A673 (cell line): ENCODE data around the gene DLG2. TPM values are rescaled to one million over a fixed set of nuclear protein-coding genes. Genes with fewer than 3 reads are reported as not detected.

Experiments used
- BruUV-seq: library from RNA; stranded (reverse); fragments of 400-500 nt; replicated peaks from 2 replicates; lab custom pipeline; 2021; lab: Mats Ljungman, UMichigan
- CTCF ChIA-PET: fragments of 300-600 bp; sonication (Branson Sonifier 250); formaldehyde crosslinking; loops from one replicate; lab custom pipeline; 2022; ENCODE audit warnings: antibody characterized with exemption; lab: Charles Lee
- POLR2A ChIA-PET: fragments of 300-600 bp; sonication (Branson Sonifier 250); formaldehyde crosslinking; loops from one replicate; lab custom pipeline; 2022; ENCODE audit warnings: antibody characterized with exemption; ENCODE audit not compliant: low non-redundant PET; lab: Charles Lee
- DNase-seq: peaks from one replicate; pipeline ENCODE4 v3.0.0-alpha.2; 2015; ENCODE audit warnings: low spot score
- H3K27ac ChIP-seq: fragments of 200-600 bp; sonication (generic); 2 replicates; pipeline ENCODE4 v1.5.1; 2016; ENCODE audit warnings: mixed run types, low read depth, mild to moderate bottlenecking, mixed read lengths, antibody characterized with exemption, low read length; ENCODE audit not compliant: poor library complexity, severe bottlenecking
- H3K27me3 ChIP-seq: fragments of 200-600 bp; sonication (generic); replicated peaks from 2 replicates; pipeline ENCODE4 v1.6.1; 2017; ENCODE audit warnings: mixed run types, low read depth, mild to moderate bottlenecking, mixed read lengths, antibody characterized with exemption, low read length; ENCODE audit not compliant: insufficient read depth, poor library complexity
- H3K36me3 ChIP-seq: fragments of 200-600 bp; sonication (generic); 2 replicates; pipeline ENCODE4 v1.6.1; 2016; ENCODE audit warnings: mixed run types, mild to moderate bottlenecking, mixed read lengths, antibody characterized with exemption, low read length; ENCODE audit not compliant: insufficient read depth, poor library complexity, severe bottlenecking
- H3K4me1 ChIP-seq: fragments of 200-600 bp; sonication (generic); 2 replicates; pipeline ENCODE4 v1.6.1; 2017; ENCODE audit warnings: mixed run types, mild to moderate bottlenecking, mixed read lengths, antibody characterized with exemption, low read length; ENCODE audit not compliant: insufficient read depth, poor library complexity, severe bottlenecking
- H3K4me3 ChIP-seq: fragments of 200-600 bp; sonication (generic); 2 replicates; pipeline ENCODE4 v1.5.1; 2016; ENCODE audit warnings: low read depth, mixed run types, mild to moderate bottlenecking, mixed read lengths, low read length; ENCODE audit not compliant: poor library complexity, severe bottlenecking
- H3K9me3 ChIP-seq: fragments of 200-600 bp; sonication (generic); 2 replicates; pipeline ENCODE4 v1.6.1; 2016; ENCODE audit warnings: mixed run types, low read depth, mild to moderate bottlenecking, mixed read lengths, antibody characterized with exemption, low read length; ENCODE audit not compliant: poor library complexity, severe bottlenecking
- EZH2 ChIP-seq: fragments of 200-600 bp; sonication (generic); IDR thresholded peaks from 2 replicates; pipeline ENCODE4 v1.6.1; 2017; ENCODE audit warnings: borderline replicate concordance, low read depth, mild to moderate bottlenecking, mixed read lengths, antibody characterized with exemption, low read length; ENCODE audit not compliant: poor library complexity, severe bottlenecking
- intact Hi-C: fragments of 100-400 bp; cut with micrococcal nuclease; formaldehyde crosslinking; loops from one replicate; pipeline ENCODE4 v1.10.0; 2022; ENCODE audit not compliant: unreplicated experiment
- total RNA-seq: library from RNA; stranded (reverse); gene quantifications from 2 replicates; pipeline ENCODE4 v1.2.3, GENCODE V29; 2021
- TF ChIP-seq, protein P1 (sequence below): fragments of 300-800, 200-600 bp; sonication (generic); conservative IDR thresholded peaks from 2 replicates; pipeline ENCODE4 v1.5.1; 2017; ENCODE audit warnings: low read depth, mild to moderate bottlenecking, antibody characterized with exemption, low read length, moderate library complexity, mixed read lengths

DLG2 gene
- total RNA-seq, 1 experiment from 2014 or later: 277 TPM

DNA sequence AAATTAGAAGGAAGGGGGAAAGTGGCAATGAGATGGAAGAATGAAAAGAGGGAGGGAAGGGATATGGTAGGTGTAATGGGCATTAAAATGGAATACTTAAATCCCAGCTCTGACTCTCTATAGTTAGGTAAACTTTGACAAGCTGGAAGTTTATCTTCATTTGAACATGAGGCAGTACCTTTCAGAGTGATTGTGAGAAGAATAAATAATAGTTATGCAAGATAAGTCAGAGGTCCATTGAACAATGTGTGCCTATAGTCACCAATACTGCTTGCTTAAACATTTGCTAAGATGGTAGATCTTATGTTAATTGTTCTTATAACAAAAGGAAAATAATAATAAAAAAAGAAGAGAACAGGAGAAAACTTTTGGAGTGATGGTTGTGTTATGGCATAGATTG, 1795.2 kb downstream of the DLG2 start:
- CTCF ChIA-PET: no interaction called here
- TF ChIP-seq, protein P1, sequence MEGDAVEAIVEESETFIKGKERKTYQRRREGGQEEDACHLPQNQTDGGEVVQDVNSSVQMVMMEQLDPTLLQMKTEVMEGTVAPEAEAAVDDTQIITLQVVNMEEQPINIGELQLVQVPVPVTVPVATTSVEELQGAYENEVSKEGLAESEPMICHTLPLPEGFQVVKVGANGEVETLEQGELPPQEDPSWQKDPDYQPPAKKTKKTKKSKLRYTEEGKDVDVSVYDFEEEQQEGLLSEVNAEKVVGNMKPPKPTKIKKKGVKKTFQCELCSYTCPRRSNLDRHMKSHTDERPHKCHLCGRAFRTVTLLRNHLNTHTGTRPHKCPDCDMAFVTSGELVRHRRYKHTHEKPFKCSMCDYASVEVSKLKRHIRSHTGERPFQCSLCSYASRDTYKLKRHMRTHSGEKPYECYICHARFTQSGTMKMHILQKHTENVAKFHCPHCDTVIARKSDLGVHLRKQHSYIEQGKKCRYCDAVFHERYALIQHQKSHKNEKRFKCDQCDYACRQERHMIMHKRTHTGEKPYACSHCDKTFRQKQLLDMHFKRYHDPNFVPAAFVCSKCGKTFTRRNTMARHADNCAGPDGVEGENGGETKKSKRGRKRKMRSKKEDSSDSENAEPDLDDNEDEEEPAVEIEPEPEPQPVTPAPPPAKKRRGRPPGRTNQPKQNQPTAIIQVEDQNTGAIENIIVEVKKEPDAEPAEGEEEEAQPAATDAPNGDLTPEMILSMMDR: no peak
- TF ChIP-seq EZH2: no peak

DNA sequence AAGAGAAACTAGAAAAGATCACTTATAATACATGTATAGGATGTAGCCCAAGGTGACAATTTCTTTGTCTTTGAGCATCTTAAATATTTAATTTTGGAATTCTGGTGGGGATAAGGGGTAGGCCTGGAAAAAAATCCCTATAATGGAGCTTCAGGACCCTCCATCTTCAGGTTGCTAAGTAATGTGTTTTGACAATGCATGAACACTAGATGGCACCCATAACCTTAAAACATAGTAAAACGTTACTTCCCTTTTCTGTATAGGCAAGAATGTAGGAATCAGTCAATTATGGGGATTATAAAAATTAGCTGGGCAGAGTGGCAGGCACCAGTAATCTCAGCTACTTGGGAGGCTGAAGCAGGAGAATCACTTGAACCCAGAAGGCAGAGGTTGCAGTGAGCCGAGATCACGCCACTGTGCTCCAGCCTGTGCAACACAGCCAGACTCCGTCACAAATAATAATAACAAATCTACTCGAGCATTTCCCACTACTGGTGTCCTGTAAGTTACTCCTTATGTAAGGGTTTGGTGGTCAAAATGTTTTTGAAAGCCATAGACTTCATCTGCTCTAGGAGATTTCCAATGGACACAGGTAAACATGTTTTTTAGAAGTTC, 1799.1 kb downstream of the DLG2 start:
- TF ChIP-seq, protein P1: peak; percentile 83
- TF ChIP-seq EZH2: no peak
- no peak overlapping the region for H3K27ac ChIP-seq
- CTCF ChIA-PET: interaction anchor here (0.6 to 1.7 kb wide), 6 partner anchors 8 to 739 kb away, joined by 3 to 9 read pairs (median 8); no protein-coding TSS in a partner anchor
- no peak overlapping the region for H3K4me3 ChIP-seq
- intact Hi-C loops: loop anchor here (2.0 kb wide), 1 partner anchor 737 kb away; no protein-coding TSS in a partner anchor
- H3K4me1 ChIP-seq: peaks cover 26% of the 10 kb centered on the region
- no TSS peak for BruUV-seq
- no peaks in the 10 kb centered on the region for H3K9me3 ChIP-seq
- peak; percentile 88 for DNase-seq
- POLR2A ChIA-PET: interaction anchor here (0.5 kb wide), 3 partner anchors 99 to 1430 kb away, joined by 3 to 4 read pairs (median 4); no protein-coding TSS in a partner anchor
- H3K27me3 ChIP-seq: no peaks in the 10 kb centered on the region
- no peaks in the 10 kb centered on the region for H3K36me3 ChIP-seq

More for the DNA sequence above, 1795.2 kb downstream of the DLG2 start:
- Histone ChIP-seq H3K36me3 (no peaks in the 10 kb centered on the region), H3K4me3 (no peak overlapping the region), H3K27me3 (no peaks in the 10 kb centered on the region), H3K9me3 (no peaks in the 10 kb centered on the region), H3K4me1 (peaks cover 6% of the 10 kb centered on the region), H3K27ac (no peak overlapping the region)
- DNase-seq: no peak
- intact Hi-C loops: loop anchor here (10.0 kb wide), 2 partner anchors 143 to 883 kb away; no protein-coding TSS in a partner anchor
- POLR2A ChIA-PET: no interaction called here
- no TSS peak for BruUV-seq

DNA sequence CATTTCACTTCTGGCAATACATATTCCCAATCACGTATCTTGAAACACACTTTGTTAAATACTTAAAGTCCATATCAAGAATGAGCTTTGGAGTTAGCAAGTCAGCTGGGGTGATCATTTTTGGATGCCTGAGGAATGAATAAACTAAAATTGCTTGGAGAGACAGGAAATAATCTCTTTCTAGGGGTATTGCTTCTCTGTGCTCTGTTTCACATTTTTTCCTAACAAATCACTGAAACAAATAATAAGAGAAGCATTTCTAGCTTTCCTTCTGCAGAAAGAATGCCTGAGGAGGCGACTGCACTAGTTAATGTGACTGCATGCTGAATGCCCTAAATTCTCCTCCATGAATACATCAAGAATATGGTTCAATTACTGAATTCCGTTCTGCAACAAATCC, 1799.6 kb downstream of the DLG2 start:
- H3K36me3 ChIP-seq: no peaks in the 10 kb centered on the region
- no peak for DNase-seq
- TF ChIP-seq EZH2: no peak
- TF ChIP-seq, protein P1: no peak
- CTCF ChIA-PET: interaction anchor here (1.0 to 1.7 kb wide), 4 partner anchors 9 to 731 kb away, joined by 4 to 9 read pairs (median 8); no protein-coding TSS in a partner anchor
- H3K9me3 ChIP-seq: no peaks in the 10 kb centered on the region
- H3K27ac ChIP-seq: no peak overlapping the region
- no TSS peak for BruUV-seq
- no peaks in the 10 kb centered on the region for H3K27me3 ChIP-seq
- POLR2A ChIA-PET: interaction anchor here (0.5 kb wide), 2 partner anchors 100 to 1430 kb away, joined by 4 read pairs; no protein-coding TSS in a partner anchor
- intact Hi-C loops: no loop called here
- no peak overlapping the region for H3K4me3 ChIP-seq
- H3K4me1 ChIP-seq: peaks cover 26% of the 10 kb centered on the region
